Measurements from ENCODE around the gene P2RY6. TPM values are rescaled to one million over a fixed set of nuclear protein-coding genes. Genes with fewer than 3 reads are reported as not detected.

Gene P2RY6
- total RNA-seq, 1 experiment from 2014 or later: not detected

GRCh38 chr11:73244589-73245240 lies 27.4 kb upstream of the P2RY6 start:
- H3K4me1 ChIP-seq (ENCODE audit: insufficient read depth, low read length): peaks cover 4% of the 10 kb centered on the region; the same call in 1 of the 2 replicates
- no peaks in the 10 kb centered on the region for H4K20me1 ChIP-seq (ENCODE audit: control insufficient read depth, insufficient read depth, insufficient read length)
- H2AK5ac ChIP-seq (ENCODE audit: insufficient read length, low read length): no peak overlapping the region
- H2BK120ac ChIP-seq (ENCODE audit: low read depth, low read length, poor library complexity, severe bottlenecking): no peak overlapping the region
- H4K5ac ChIP-seq (ENCODE audit: insufficient read length, low read depth, low read length): no peak overlapping the region
- no peak overlapping the region for H3T11ph ChIP-seq (ENCODE audit: low read length)
- H4K8ac ChIP-seq (replicated peaks; ENCODE audit: insufficient read length, low read depth, low read length): no peak overlapping the region
- WGBS (ENCODE audit: extremely low coverage, insufficient read length, low lambda C conversion rate): no CpG with 5 or more reads among the region's 4 CpGs
- no peaks in the 10 kb centered on the region for H3K79me2 ChIP-seq (ENCODE audit: insufficient read depth, low read length)
- no peaks in the 10 kb centered on the region for H3K23me2 ChIP-seq (ENCODE audit: insufficient read length, low read depth, low read length, poor library complexity, severe bottlenecking)
- TF ChIP-seq CTCF (conservative IDR thresholded peaks at IDR 0.05): no peak
- no peak overlapping the region for H3K14ac ChIP-seq (ENCODE audit: insufficient read depth, low read length)
- H2BK12ac ChIP-seq (ENCODE audit: insufficient read length, low read depth, low read length): no peak overlapping the region
- no peak overlapping the region for H3K9ac ChIP-seq (ENCODE audit: extremely low read depth, insufficient read length, low read length)
- no peak overlapping the region for H2AFZ ChIP-seq (ENCODE audit: low read length)
- H3K18ac ChIP-seq (ENCODE audit: insufficient read length, low read depth, low read length): no peak overlapping the region
- H3K9me3 ChIP-seq (ENCODE audit: control insufficient read depth, low read depth, low read length): no peaks in the 10 kb centered on the region
- H3K79me1 ChIP-seq (ENCODE audit: insufficient read depth, low read depth, low read length, poor library complexity, severe bottlenecking): no peaks in the 10 kb centered on the region
- H3K4me1 Mint-ChIP-seq: peaks cover 32 to 33% of the 10 kb centered on the region in 2 experiments
- no peak overlapping the region for H3K27ac Mint-ChIP-seq
- H3K4me2 ChIP-seq (ENCODE audit: insufficient read depth, insufficient read length, low read length): no peak overlapping the region
- H3K36me3 Mint-ChIP-seq (ENCODE audit: insufficient read depth in 1 of 3, low read depth in 3 of 3): no peaks in the 10 kb centered on the region; a peak in 1 of 7 replicates
- H2BK5ac ChIP-seq (ENCODE audit: insufficient read length, low read length): no peak overlapping the region
- no peak overlapping the region for H3K23ac ChIP-seq (ENCODE audit: insufficient read length, low read depth, low read length)
- no peak overlapping the region for H2BK15ac ChIP-seq (ENCODE audit: low read depth, low read length)
- no peak overlapping the region for H4K91ac ChIP-seq (ENCODE audit: insufficient read length, low read depth, low read length)
- no peak overlapping the region for H2BK20ac ChIP-seq (ENCODE audit: low read depth, low read length, poor library complexity, severe bottlenecking)
- no peak overlapping the region for H3K4ac ChIP-seq (ENCODE audit: low read depth, low read length)
- H3K9me3 Mint-ChIP-seq: no peaks in the 10 kb centered on the region; a peak in 1 of 5 replicates
- peaks cover 4% of the 10 kb centered on the region; the same call in 1 of the 2 replicates for H3K27me3 Mint-ChIP-seq (ENCODE audit: low read depth)
- no peaks in the 10 kb centered on the region; the same call in 1 of the 2 replicates for H3K27me3 ChIP-seq (ENCODE audit: insufficient read depth, low read length)
- no peak overlapping the region; a peak in 1 of 5 replicates for H3K4me3 Mint-ChIP-seq
- H3K56ac ChIP-seq (ENCODE audit: insufficient read length, low read depth, low read length): no peak overlapping the region
- no peak overlapping the region for H3K27ac ChIP-seq (ENCODE audit: insufficient read length, low read depth, low read length)
- peak; percentile 15 for DNase-seq

Data from H9 (cell line).